HUES6 (cell line): ENCODE results near the gene MUC5AC.

Experiments used
- H3K27ac ChIP-seq: 2 replicates; pipeline ENCODE4 v1.7.0; 2013; ENCODE audit warnings: low read depth, mild to moderate bottlenecking, low read length, inconsistent platforms
- H3K27me3 ChIP-seq: 2 replicates; pipeline ENCODE4 v1.6.1; 2013; ENCODE audit warnings: low read length; ENCODE audit not compliant: control insufficient read depth, insufficient read depth
- H3K36me3 ChIP-seq: 2 replicates; pipeline ENCODE4 v1.6.1; 2013; ENCODE audit warnings: low read length; ENCODE audit not compliant: control insufficient read depth, insufficient read depth
- H3K4me1 ChIP-seq: 2 replicates; pipeline ENCODE4 v1.6.1; 2013; ENCODE audit warnings: low read length; ENCODE audit not compliant: control insufficient read depth, insufficient read depth
- H3K4me3 ChIP-seq: 2 replicates; pipeline ENCODE4 v1.5.1; 2013; ENCODE audit warnings: low read depth, low read length
- H3K9ac ChIP-seq: one replicate; pipeline ENCODE4 v1.6.1; 2013; ENCODE audit warnings: mild to moderate bottlenecking, low read length
- H3K9me3 ChIP-seq: 2 replicates; pipeline ENCODE4 v1.6.1; 2013; ENCODE audit warnings: low read depth, low read length; ENCODE audit not compliant: control insufficient read depth, insufficient read depth

The MUC5AC gene

GRCh38 chr11:1175461-1176223 is 17.9 kb downstream of the MUC5AC start:
- Histone ChIP-seq H3K9ac (no peak overlapping the region), H3K27ac (no peak overlapping the region), H3K36me3 (no peaks in the 10 kb centered on the region), H3K4me3 (no peak overlapping the region), H3K27me3 (no peaks in the 10 kb centered on the region), H3K4me1 (no peaks in the 10 kb centered on the region), H3K9me3 (peaks cover 2% of the 10 kb centered on the region; the same call in 1 of the 2 replicates)

- no peak overlapping the region for H3K9ac ChIP-seq
- H3K36me3 ChIP-seq = no peaks in the 10 kb centered on the region
- H3K27ac ChIP-seq = no peak overlapping the region
- H3K4me1 ChIP-seq = no peaks in the 10 kb centered on the region
- no peak overlapping the region for H3K4me3 ChIP-seq
- H3K9me3 ChIP-seq = no peaks in the 10 kb centered on the region
- H3K27me3 ChIP-seq = no peaks in the 10 kb centered on the region
Observed at GRCh38 chr11:1176224-1177019, 18.7 kb downstream of the MUC5AC start.

- Histone ChIP-seq H3K4me3 (no peak overlapping the region), H3K27ac (no peak overlapping the region), H3K9me3 (no peaks in the 10 kb centered on the region), H3K27me3 (no peaks in the 10 kb centered on the region), H3K4me1 (no peaks in the 10 kb centered on the region), H3K36me3 (no peaks in the 10 kb centered on the region), H3K9ac (no peak overlapping the region)
Observed at GRCh38 chr11:1177020-1177770, 19.4 kb downstream of the MUC5AC start.

DNA sequence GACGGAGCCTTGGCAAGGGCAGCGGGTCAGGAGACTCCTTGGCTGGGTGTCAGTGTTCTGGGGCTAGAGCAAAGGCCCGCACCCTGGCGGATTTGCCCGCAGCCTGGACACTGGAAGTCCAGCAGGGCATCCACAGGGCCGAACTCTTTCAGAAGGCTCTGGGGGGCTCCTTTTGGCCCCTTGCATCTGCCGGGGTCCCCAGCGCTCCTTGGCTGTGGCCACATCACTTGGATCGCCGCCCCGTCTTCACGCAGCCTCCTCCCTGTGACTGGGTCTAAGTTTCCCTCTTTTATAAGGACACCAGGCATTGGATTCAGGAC is 20.0 kb downstream of the MUC5AC start:
- Histone ChIP-seq H3K9me3 (no peaks in the 10 kb centered on the region), H3K4me3 (no peak overlapping the region), H3K4me1 (no peaks in the 10 kb centered on the region), H3K27me3 (no peaks in the 10 kb centered on the region), H3K27ac (no peak overlapping the region), H3K36me3 (no peaks in the 10 kb centered on the region), H3K9ac (no peak overlapping the region)

GRCh38 chr11:1178201-1178885 is 20.6 kb downstream of the MUC5AC start:
- Histone ChIP-seq H3K27ac (no peak overlapping the region), H3K36me3 (no peaks in the 10 kb centered on the region), H3K4me1 (no peaks in the 10 kb centered on the region), H3K9me3 (no peaks in the 10 kb centered on the region), H3K4me3 (no peak overlapping the region), H3K9ac (no peak overlapping the region), H3K27me3 (no peaks in the 10 kb centered on the region)

GRCh38 chr11:1178906-1179305 is 21.2 kb downstream of the MUC5AC start:
- Histone ChIP-seq H3K27me3 (no peaks in the 10 kb centered on the region), H3K36me3 (no peaks in the 10 kb centered on the region), H3K9me3 (no peaks in the 10 kb centered on the region)

GRCh38 chr11:1179641-1180040 is 21.9 kb downstream of the MUC5AC start:
- Histone ChIP-seq H3K27ac (no peak overlapping the region), H3K9ac (no peak overlapping the region), H3K36me3 (no peaks in the 10 kb centered on the region), H3K27me3 (no peaks in the 10 kb centered on the region), H3K4me1 (no peaks in the 10 kb centered on the region), H3K9me3 (no peaks in the 10 kb centered on the region), H3K4me3 (no peak overlapping the region)

More at GRCh38 chr11:1178906-1179305, 21.2 kb downstream of the MUC5AC start:
- no peak overlapping the region for H3K27ac ChIP-seq
- no peaks in the 10 kb centered on the region for H3K4me1 ChIP-seq
- no peak overlapping the region for H3K9ac ChIP-seq
- no peak overlapping the region for H3K4me3 ChIP-seq

DNA sequence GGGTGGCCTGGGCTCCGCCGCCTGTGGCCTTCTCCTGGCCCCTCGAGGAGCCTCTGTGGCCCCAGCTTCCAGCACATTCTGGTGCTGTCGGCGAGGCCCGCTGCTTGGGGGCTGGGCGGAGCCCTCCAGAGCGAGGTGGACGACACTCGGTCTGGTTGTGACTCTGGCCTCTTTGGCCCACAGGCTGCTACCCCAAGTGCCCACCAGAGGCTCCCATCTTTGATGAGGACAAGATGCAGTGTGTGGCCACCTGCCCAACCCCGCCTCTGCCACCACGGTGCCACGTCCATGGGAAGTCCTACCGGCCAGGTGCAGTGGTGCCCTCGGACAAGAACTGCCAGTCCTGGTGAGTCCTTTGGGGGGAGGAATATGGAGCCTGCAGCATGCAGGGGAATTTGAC is 22.4 kb downstream of the MUC5AC start:
- no peak overlapping the region for H3K9ac ChIP-seq
- peaks cover 5% of the 10 kb centered on the region; the same call in 1 of the 2 replicates for H3K27me3 ChIP-seq
- no peak overlapping the region for H3K27ac ChIP-seq
- peaks cover 4% of the 10 kb centered on the region; the same call in 1 of the 2 replicates for H3K9me3 ChIP-seq
- H3K36me3 ChIP-seq = no peaks in the 10 kb centered on the region
- no peak overlapping the region for H3K4me3 ChIP-seq
- H3K4me1 ChIP-seq = no peaks in the 10 kb centered on the region

GRCh38 chr11:1180947-1181391 is 23.2 kb downstream of the MUC5AC start:
- H3K36me3 ChIP-seq = no peaks in the 10 kb centered on the region
- no peak overlapping the region for H3K9ac ChIP-seq
- H3K4me1 ChIP-seq = no peaks in the 10 kb centered on the region
- no peak overlapping the region for H3K4me3 ChIP-seq
- peaks cover 11% of the 10 kb centered on the region; the same call in 1 of the 2 replicates for H3K27me3 ChIP-seq
- H3K27ac ChIP-seq = no peak overlapping the region
- peaks cover 12% of the 10 kb centered on the region for H3K9me3 ChIP-seq

GRCh38 chr11:1181420-1181819 is 23.7 kb downstream of the MUC5AC start:
- no peak overlapping the region for H3K4me3 ChIP-seq
- peaks cover 14% of the 10 kb centered on the region; the same call in 1 of the 2 replicates for H3K27me3 ChIP-seq
- H3K36me3 ChIP-seq = no peaks in the 10 kb centered on the region
- H3K4me1 ChIP-seq = no peaks in the 10 kb centered on the region
- H3K27ac ChIP-seq = no peak overlapping the region
- no peak overlapping the region for H3K9ac ChIP-seq
- peaks cover 17% of the 10 kb centered on the region for H3K9me3 ChIP-seq
